K562 (cell line): ENCODE results near the gene ELF2. TPM values are rescaled to one million over a fixed set of nuclear protein-coding genes. Genes with fewer than 3 reads are reported as not detected.
A peak's percentile ranks its signal among the peaks of the same experiment; 100 is the strongest.
"Not testable (repeated sequence)": the region's sequence is repeated elsewhere in the genome, so short reads cannot be mapped to it uniquely, and the experiment has no call there.

ENCODE experiments used
- ATAC-seq: fragments of 200-7000 bp; cut with Tn5 transposase; 3 replicates; pipeline ENCODE4 v1.9.1; 2020; ENCODE audit warnings: moderate library complexity
- BruUV-seq: library from RNA; stranded (reverse); fragments of 400-500 nt; replicated peaks from 2 replicates; lab custom pipeline; 2021; lab: Mats Ljungman, UMichigan
- CTCF ChIA-PET: fragments of 300-600 bp; formaldehyde crosslinking; extraction: SDS; loops from one replicate; lab custom pipeline; 2021; ENCODE audit warnings: low intra/inter-chr PET ratio; lab: Yijun Ruan, JAX
- POLR2A ChIA-PET: fragments of 300-600, 350-650 bp; sonication (Branson Sonifier 250); formaldehyde crosslinking; extraction: SDS; loops from one replicate; lab custom pipeline; 2021; ENCODE audit warnings: antibody characterized with exemption, inconsistent platforms; lab: Yijun Ruan, JAX
- DNase-seq, 4 experiments: peaks; one replicate each; pipeline versions ENCODE4 v3.0.0 to v3.0.0-alpha.2; 2011 to 2018; ENCODE audit warnings: low spot score in 3 of 4, mixed read lengths in 3 of 4; ENCODE audit errors: extremely low read depth in 1 of 4
- FAIRE-seq: peaks from 2 replicates; lab custom pipeline; 2011; peaks lifted over from hg19 to GRCh38; lab: Jason Lieb, UNC
- H2AFZ ChIP-seq: 2 replicates; pipeline ENCODE4 v1.6.0; 2011; ENCODE audit warnings: low read depth, low read length, control low read depth, inconsistent platforms
- H3K27ac ChIP-seq: fragments of 200-600 bp; 3 replicates; pipeline ENCODE4 v1.8.0; 2011; ENCODE audit warnings: low read depth, mild to moderate bottlenecking, control low read depth, inconsistent platforms, low read length, moderate library complexity, mixed read lengths; ENCODE audit errors: extremely low read depth
- H3K27me3 ChIP-seq, 2 experiments: fragments of 300-600 bp in 1 of 2; 2 replicates in 1 of 2; 3 replicates in 1 of 2; pipeline versions ENCODE4 v1.6.0 to v1.8.0; 2011; ENCODE audit warnings: inconsistent platforms in 2 of 2, low read length in 2 of 2, mild to moderate bottlenecking in 1 of 2, mixed read lengths in 1 of 2, moderate library complexity in 1 of 2; ENCODE audit not compliant: control insufficient read depth in 2 of 2, insufficient read depth in 2 of 2
- H3K36me3 ChIP-seq: fragments of 300-600 bp; 3 replicates; pipeline ENCODE4 v1.8.0; 2011; ENCODE audit warnings: mild to moderate bottlenecking, low read length, inconsistent platforms; ENCODE audit not compliant: control insufficient read depth, insufficient read depth
- H3K4me1 ChIP-seq, 2 experiments: fragments of 200-600 bp in 1 of 2; replicated peaks in 1 of 2; 2 replicates in 1 of 2; 3 replicates in 1 of 2; pipeline versions ENCODE4 v1.5.1 to v1.8.0; 2011; ENCODE audit warnings: inconsistent platforms in 2 of 2, low read length in 2 of 2, mild to moderate bottlenecking in 1 of 2, mixed read lengths in 1 of 2, moderate library complexity in 1 of 2; ENCODE audit not compliant: control insufficient read depth in 2 of 2, insufficient read depth in 2 of 2
- H3K4me2 ChIP-seq: 2 replicates; pipeline ENCODE4 v1.6.1; 2011; ENCODE audit warnings: low read length, control low read depth, inconsistent platforms, mixed read lengths; ENCODE audit not compliant: insufficient read depth
- H3K4me3 ChIP-seq: fragments of 200-600 bp; sonication (generic), shearing (Covaris generic); 2 replicates; pipeline ENCODE4 v1.5.1; 2016; ENCODE audit warnings: control low read depth, inconsistent platforms
- H3K79me2 ChIP-seq: fragments of 200-600 bp; 3 replicates; pipeline ENCODE4 v1.8.0; 2011; ENCODE audit warnings: low read length, inconsistent platforms; ENCODE audit not compliant: control insufficient read depth, insufficient read depth
- H3K9ac ChIP-seq, 2 experiments: 2 replicates each; pipeline versions ENCODE4 v1.6.0 to v1.6.1; 2011; ENCODE audit warnings: low read depth in 2 of 2, low read length in 2 of 2, control low read depth in 1 of 2, inconsistent platforms in 1 of 2, mild to moderate bottlenecking in 1 of 2, mixed read lengths in 1 of 2; ENCODE audit not compliant: insufficient read depth in 1 of 2
- H3K9me1 ChIP-seq: one replicate; pipeline ENCODE4 v1.6.0; 2011; ENCODE audit warnings: inconsistent platforms, mild to moderate bottlenecking, low read length, moderate library complexity; ENCODE audit not compliant: control insufficient read depth, insufficient read depth
- H3K9me3 ChIP-seq: replicated peaks from 2 replicates; pipeline ENCODE4 v1.5.1; 2011; ENCODE audit warnings: low read depth, low read length, inconsistent platforms; ENCODE audit not compliant: control insufficient read depth, insufficient read depth
- H4K20me1 ChIP-seq: replicated peaks from 2 replicates; pipeline ENCODE4 v1.6.1; 2011; ENCODE audit warnings: low read length, inconsistent platforms, mixed read lengths; ENCODE audit not compliant: control insufficient read depth, insufficient read depth
- TRIM24 ChIP-seq, 2 experiments: fragments of 450-650 bp; IDR thresholded peaks; 2 replicates each; pipeline ENCODE4 v1.6.1; 2016
- ZNF431 ChIP-seq: sonication (generic); formaldehyde crosslinking; IDR thresholded peaks from 2 replicates; pipeline ENCODE4 v1.8.0; 2022; ENCODE audit warnings: mild to moderate bottlenecking, missing genetic modification reagents
- WGBS: fragments of 100-300 bp; shearing (Covaris generic); methylation state at CpG from one replicate; pipeline ENCODE4 v1.1.6; 2016; ENCODE audit warnings: low coverage, mixed read lengths; ENCODE audit not compliant: insufficient coverage; ENCODE audit errors: missing lambda C conversion rate; 5-methylcytosine and 5-hydroxymethylcytosine counted together
- in situ Hi-C: fragments of 300-500 bp; cut with MboI; formaldehyde crosslinking; loops from 4 replicates; pipeline ENCODE4 v1.15.0; 2018; ENCODE audit warnings: inconsistent platforms, mixed read lengths
- intact Hi-C: fragments of 100-400 bp; cut with micrococcal nuclease; formaldehyde crosslinking; loops from 2 replicates; pipeline ENCODE4 v1.14.2; 2022
- polyA plus RNA-seq, 8 experiments: library from polyadenylated mRNA; depleted of rRNA in 4 of 8; stranded (reverse) in 5 of 8; unstranded in 3 of 8; fragments of >200 nt; fragmentation: Nextera tagmentation in 2 of 8; fragmentation: Illumina TruSeq in 1 of 8; extraction: Ambion mirVana in 2 of 8; extraction: Trizol in 1 of 8; gene quantifications; 2 replicates each; pipeline versions ENCODE4 v1.2.1 to v1.2.3, GENCODE V29; 2011 to 2014; ENCODE audit warnings: inconsistent platforms in 1 of 8, missing spikeins in 1 of 8
- total RNA-seq, 7 experiments: library from RNA; depleted of rRNA in 6 of 7; stranded (reverse); fragments of >200 nt in 6 of 7; fragmentation: Illumina TruSeq in 2 of 7; extraction: Trizol in 2 of 7; gene quantifications; 2 replicates each; pipeline versions ENCODE4 v1.2.1 to v1.2.3, GENCODE V29; 2011 to 2021; ENCODE audit warnings: low replicate concordance in 1 of 7
- TF ChIP-seq, protein P1 (sequence below): fragments of 450-650 bp; IDR thresholded peaks from 2 replicates; pipeline ENCODE4 v1.6.1; 2016; ENCODE audit warnings: mild to moderate bottlenecking

Gene ELF2
- total and polyA plus RNA-seq, 9 of the 15 experiments (the other 6 are each of a cell fraction or from before 2014, with no cell fraction given), result 9.4 to 58.7 (median 41.6) TPM

DNA sequence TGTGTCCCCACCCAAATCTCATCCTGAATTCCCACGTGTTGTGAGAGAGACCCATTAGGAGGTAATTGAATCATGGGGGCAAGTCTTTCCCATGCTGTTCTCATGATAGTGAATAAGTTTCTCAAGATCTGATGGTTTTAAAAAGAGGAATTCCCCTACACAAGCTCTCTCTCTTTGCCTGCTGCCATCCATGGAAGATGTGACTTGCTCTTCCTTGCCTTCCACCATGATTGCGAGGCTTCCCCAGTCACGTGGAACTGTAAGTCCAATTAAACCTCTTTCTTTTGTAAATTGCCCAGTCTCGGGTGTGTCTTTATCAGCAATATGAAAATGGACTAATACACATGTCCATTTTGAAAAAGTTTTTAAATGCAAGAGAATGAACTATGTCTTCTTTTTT is 20.2 kb upstream of the ELF2 start:
- H3K9ac ChIP-seq, H3K4me3 ChIP-seq, CTCF ChIA-PET, H3K79me2 ChIP-seq, in situ Hi-C loops, intact Hi-C loops, H3K9me3 ChIP-seq, H2AFZ ChIP-seq, H3K9me1 ChIP-seq, FAIRE-seq, H3K27ac ChIP-seq, H3K4me1 ChIP-seq, DNase-seq, H3K36me3 ChIP-seq, BruUV-seq, H3K27me3 ChIP-seq, ATAC-seq, H3K4me2 ChIP-seq, H4K20me1 ChIP-seq: not testable (repeated sequence)
- 50% methylated on average over 4 of the region's 4 CpGs for WGBS
- POLR2A ChIA-PET, result interaction anchor here (1.0 kb wide), 1 partner anchor 17 kb away, joined by 3 read pairs; no protein-coding TSS in a partner anchor
- TF ChIP-seq, protein P1, sequence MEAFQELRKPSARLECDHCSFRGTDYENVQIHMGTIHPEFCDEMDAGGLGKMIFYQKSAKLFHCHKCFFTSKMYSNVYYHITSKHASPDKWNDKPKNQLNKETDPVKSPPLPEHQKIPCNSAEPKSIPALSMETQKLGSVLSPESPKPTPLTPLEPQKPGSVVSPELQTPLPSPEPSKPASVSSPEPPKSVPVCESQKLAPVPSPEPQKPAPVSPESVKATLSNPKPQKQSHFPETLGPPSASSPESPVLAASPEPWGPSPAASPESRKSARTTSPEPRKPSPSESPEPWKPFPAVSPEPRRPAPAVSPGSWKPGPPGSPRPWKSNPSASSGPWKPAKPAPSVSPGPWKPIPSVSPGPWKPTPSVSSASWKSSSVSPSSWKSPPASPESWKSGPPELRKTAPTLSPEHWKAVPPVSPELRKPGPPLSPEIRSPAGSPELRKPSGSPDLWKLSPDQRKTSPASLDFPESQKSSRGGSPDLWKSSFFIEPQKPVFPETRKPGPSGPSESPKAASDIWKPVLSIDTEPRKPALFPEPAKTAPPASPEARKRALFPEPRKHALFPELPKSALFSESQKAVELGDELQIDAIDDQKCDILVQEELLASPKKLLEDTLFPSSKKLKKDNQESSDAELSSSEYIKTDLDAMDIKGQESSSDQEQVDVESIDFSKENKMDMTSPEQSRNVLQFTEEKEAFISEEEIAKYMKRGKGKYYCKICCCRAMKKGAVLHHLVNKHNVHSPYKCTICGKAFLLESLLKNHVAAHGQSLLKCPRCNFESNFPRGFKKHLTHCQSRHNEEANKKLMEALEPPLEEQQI, result 0 out of 2 replicates have a peak, but pooled peaks have one; percentile 18
- TF ChIP-seq TRIM24 (IDR thresholded peaks at IDR 0.05) (peak in 1 of 2 experiments; percentile 50; a peak in 1 of 4 replicates), ZNF431 (CRISPR knock-in tag) (peak; percentile 97)
